GM23338 (cell line): Measurements from ENCODE around the gene NDUFS5. TPM values are rescaled to one million over a fixed set of nuclear protein-coding genes. Genes with fewer than 3 reads are reported as not detected.

Experiments used
- ATAC-seq: fragments of 200-7000 bp; cut with Tn5 transposase; 3 replicates; pipeline ENCODE4 v1.9.1; 2020
- DNase-seq: peaks from one replicate; pipeline ENCODE4 v3.0.0-alpha.2; 2015; ENCODE audit warnings: low spot score
- H2AFZ ChIP-seq: fragments of 200-600 bp; sonication (generic); 2 replicates; pipeline ENCODE4 v1.8.0; 2016; ENCODE audit warnings: antibody characterized with exemption, mild to moderate bottlenecking, moderate library complexity
- H3F3A ChIP-seq: fragments of 200-600 bp; sonication (generic); replicated peaks from 2 replicates; pipeline ENCODE4 v1.8.0; 2017; ENCODE audit warnings: antibody characterized with exemption, mixed run types, low read depth
- H3K27ac ChIP-seq: fragments of 200-600 bp; sonication (generic); 2 replicates; pipeline ENCODE4 v1.6.1; 2016; ENCODE audit warnings: low read depth
- H3K27me3 ChIP-seq: fragments of 200-600 bp; sonication (generic); 2 replicates; pipeline ENCODE4 v1.8.0; 2016; ENCODE audit warnings: mild to moderate bottlenecking, mixed run types, moderate library complexity; ENCODE audit not compliant: insufficient read depth
- H3K36me3 ChIP-seq: fragments of 200-600 bp; sonication (generic); 2 replicates; pipeline ENCODE4 v1.8.0; 2016; ENCODE audit warnings: mild to moderate bottlenecking; ENCODE audit not compliant: insufficient read depth
- H3K4me1 ChIP-seq: fragments of 200-600 bp; sonication (generic); 2 replicates; pipeline ENCODE4 v1.8.0; 2016; ENCODE audit warnings: mild to moderate bottlenecking, moderate library complexity; ENCODE audit not compliant: insufficient read depth
- H3K4me2 ChIP-seq: fragments of 200-600 bp; sonication (generic); 2 replicates; pipeline ENCODE4 v1.7.1; 2017; ENCODE audit warnings: mixed run types
- H3K4me3 ChIP-seq: fragments of 200-600 bp; sonication (generic); 2 replicates; pipeline ENCODE4 v1.6.1; 2016; ENCODE audit warnings: mixed run types
- H3K79me2 ChIP-seq: fragments of 200-600 bp; sonication (generic); replicated peaks from 2 replicates; pipeline ENCODE4 v1.8.0; 2017; ENCODE audit warnings: mild to moderate bottlenecking; ENCODE audit not compliant: insufficient read depth
- H3K9me2 ChIP-seq: fragments of 200-600 bp; sonication (generic); 2 replicates; pipeline ENCODE4 v1.8.0; 2017; ENCODE audit not compliant: insufficient read depth
- H4K20me1 ChIP-seq: fragments of 200-600 bp; sonication (generic); replicated peaks from 2 replicates; pipeline ENCODE4 v1.8.0; 2017; ENCODE audit warnings: mild to moderate bottlenecking; ENCODE audit not compliant: insufficient read depth
- H3K27ac Mint-ChIP-seq: 2 replicates; pipeline ENCODE4 v1.8.0; 2020; ENCODE audit warnings: inconsistent platforms, mild to moderate bottlenecking, moderate library complexity, mixed read lengths
- H3K27me3 Mint-ChIP-seq: 3 replicates; pipeline ENCODE4 v1.8.0; 2022; ENCODE audit warnings: low read depth, mild to moderate bottlenecking, moderate library complexity, mixed read lengths, inconsistent platforms; ENCODE audit not compliant: insufficient read depth, poor library complexity
- H3K36me3 Mint-ChIP-seq: 3 replicates; pipeline ENCODE4 v1.8.0; 2021; ENCODE audit warnings: low read depth, mild to moderate bottlenecking, inconsistent platforms, moderate library complexity, mixed read lengths
- H3K4me1 Mint-ChIP-seq: 3 replicates; pipeline ENCODE4 v1.8.0; 2020; ENCODE audit warnings: mild to moderate bottlenecking, inconsistent platforms, mixed read lengths
- H3K4me3 Mint-ChIP-seq: 3 replicates; pipeline ENCODE4 v1.8.0; 2021; ENCODE audit warnings: moderate library complexity, mild to moderate bottlenecking, inconsistent platforms, mixed read lengths
- H3K9me3 Mint-ChIP-seq: 3 replicates; pipeline ENCODE4 v1.8.0; 2020; ENCODE audit warnings: moderate library complexity, mild to moderate bottlenecking, inconsistent platforms, mixed read lengths
- CREB1 ChIP-seq: fragments of 250-450 bp; sonication (Bioruptor Pico); IDR thresholded peaks from 2 replicates; pipeline ENCODE4 v1.5.0; 2020; ENCODE audit warnings: low read depth, mild to moderate bottlenecking, moderate library complexity
- EZH2 ChIP-seq: fragments of 200-600 bp; sonication (generic); IDR thresholded peaks from one replicate; pipeline ENCODE4 v1.8.0; 2017; ENCODE audit warnings: antibody characterized with exemption, mild to moderate bottlenecking, low read depth; ENCODE audit not compliant: unreplicated experiment
- EZH2phosphoT487 ChIP-seq: fragments of 200-600 bp; sonication (generic); IDR thresholded peaks from one replicate; pipeline ENCODE4 v1.8.1; 2018; ENCODE audit warnings: antibody characterized with exemption; ENCODE audit not compliant: unreplicated experiment
- JUNB ChIP-seq: IDR thresholded peaks from one replicate; pipeline ENCODE4 v1.6.1; 2016; ENCODE audit warnings: antibody characterized with exemption; ENCODE audit not compliant: unreplicated experiment
- NANOG ChIP-seq: IDR thresholded peaks from 2 replicates; pipeline ENCODE4 v1.6.1; 2016; ENCODE audit warnings: antibody characterized with exemption, borderline replicate concordance
- POLR2AphosphoS5 ChIP-seq: IDR thresholded peaks from 2 replicates; pipeline ENCODE4 v1.6.1; 2016; ENCODE audit warnings: antibody characterized with exemption, low read depth
- STAT1 ChIP-seq: IDR thresholded peaks from one replicate; pipeline ENCODE4 v1.6.1; 2016; ENCODE audit warnings: antibody characterized with exemption; ENCODE audit not compliant: unreplicated experiment
- ZNF114 ChIP-seq: fragments of 250-450 bp; sonication (Bioruptor Pico); IDR thresholded peaks from 2 replicates; pipeline ENCODE4 v1.5.0; 2020; ENCODE audit warnings: mild to moderate bottlenecking, moderate library complexity
- ZNF331 ChIP-seq: fragments of 250-450 bp; sonication (Bioruptor Pico); IDR thresholded peaks from 2 replicates; pipeline ENCODE4 v1.5.0; 2020; ENCODE audit warnings: low read depth, mild to moderate bottlenecking, moderate library complexity
- polyA plus RNA-seq: library from polyadenylated mRNA; unstranded; fragments of >200 nt; fragmentation: Nextera tagmentation; extraction: Ambion mirVana; gene quantifications from 2 replicates; pipeline ENCODE4 v1.2.1, GENCODE V29; 2016
- total RNA-seq: library from RNA; depleted of rRNA; stranded (reverse); fragments of >200 nt; shearing (Covaris generic); gene quantifications from 2 replicates; pipeline ENCODE4 v1.2.3, GENCODE V29; 2014
- TF ChIP-seq, protein P1 (sequence below), 2 experiments: fragments of 200-600 bp in 1 of 2; sonication (generic) in 1 of 2; conservative IDR thresholded peaks; 2 replicates each; pipeline versions ENCODE4 v1.5.1 to v1.6.1; 2016 to 2017; ENCODE audit warnings: antibody characterized with exemption in 2 of 2, low read depth in 2 of 2, mild to moderate bottlenecking in 2 of 2, moderate library complexity in 1 of 2
- TF ChIP-seq, protein P2 (sequence below): IDR thresholded peaks from 2 replicates; pipeline ENCODE4 v1.6.1; 2016; ENCODE audit warnings: antibody characterized with exemption
- TF ChIP-seq, protein P3 (sequence below): IDR thresholded peaks from one replicate; pipeline ENCODE4 v1.6.1; 2018; ENCODE audit warnings: antibody characterized with exemption; ENCODE audit not compliant: unreplicated experiment
- TF ChIP-seq, protein P4 (sequence below): fragments of 250-450 bp; sonication (Bioruptor Pico); IDR thresholded peaks from 2 replicates; pipeline ENCODE4 v1.5.0; 2020; ENCODE audit warnings: mild to moderate bottlenecking, moderate library complexity

The NDUFS5 gene
- total and polyA plus RNA-seq, 2 experiments from 2014 or later = 532 to 2,534 TPM

DNA sequence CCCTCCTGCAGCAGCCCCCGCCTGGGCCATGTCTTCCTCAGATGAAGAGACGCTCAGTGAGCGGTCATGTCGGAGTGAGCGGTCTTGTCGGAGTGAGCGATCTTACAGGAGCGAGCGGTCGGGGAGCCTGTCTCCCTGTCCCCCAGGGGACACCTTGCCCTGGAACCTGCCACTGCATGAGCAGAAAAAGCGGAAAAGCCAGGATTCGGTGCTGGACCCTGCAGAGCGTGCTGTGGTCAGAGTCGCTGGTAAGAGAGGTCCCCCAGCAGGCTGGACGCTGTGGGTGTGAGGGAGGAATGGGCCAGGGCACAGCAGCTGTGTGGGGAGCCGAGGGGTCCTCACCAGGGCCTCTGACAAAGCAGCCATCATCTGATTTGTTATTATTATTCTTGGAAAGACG lies 58.0 kb downstream of the NDUFS5 start:
- Mint-ChIP-seq H3K4me1 (peaks cover 16% of the 10 kb centered on the region), H3K27ac (no peak overlapping the region), H3K36me3 (peaks cover 3% of the 10 kb centered on the region; the same call in 1 of the 3 replicates), H3K9me3 (no peaks in the 10 kb centered on the region), H3K27me3 (peaks cover 18% of the 10 kb centered on the region), H3K4me3 (no peak overlapping the region)
- no peak for ATAC-seq
- TF ChIP-seq STAT1 (no peak), CREB1 (CRISPR knock-in tag) (no peak), JUNB (no peak), EZH2phosphoT487 (no peak), ZNF114 (CRISPR knock-in tag) (no peak), NANOG (no peak), ZNF331 (CRISPR knock-in tag) (no peak), EZH2 (no peak), POLR2AphosphoS5 (no peak)
- TF ChIP-seq, protein P1, sequence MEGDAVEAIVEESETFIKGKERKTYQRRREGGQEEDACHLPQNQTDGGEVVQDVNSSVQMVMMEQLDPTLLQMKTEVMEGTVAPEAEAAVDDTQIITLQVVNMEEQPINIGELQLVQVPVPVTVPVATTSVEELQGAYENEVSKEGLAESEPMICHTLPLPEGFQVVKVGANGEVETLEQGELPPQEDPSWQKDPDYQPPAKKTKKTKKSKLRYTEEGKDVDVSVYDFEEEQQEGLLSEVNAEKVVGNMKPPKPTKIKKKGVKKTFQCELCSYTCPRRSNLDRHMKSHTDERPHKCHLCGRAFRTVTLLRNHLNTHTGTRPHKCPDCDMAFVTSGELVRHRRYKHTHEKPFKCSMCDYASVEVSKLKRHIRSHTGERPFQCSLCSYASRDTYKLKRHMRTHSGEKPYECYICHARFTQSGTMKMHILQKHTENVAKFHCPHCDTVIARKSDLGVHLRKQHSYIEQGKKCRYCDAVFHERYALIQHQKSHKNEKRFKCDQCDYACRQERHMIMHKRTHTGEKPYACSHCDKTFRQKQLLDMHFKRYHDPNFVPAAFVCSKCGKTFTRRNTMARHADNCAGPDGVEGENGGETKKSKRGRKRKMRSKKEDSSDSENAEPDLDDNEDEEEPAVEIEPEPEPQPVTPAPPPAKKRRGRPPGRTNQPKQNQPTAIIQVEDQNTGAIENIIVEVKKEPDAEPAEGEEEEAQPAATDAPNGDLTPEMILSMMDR (conservative IDR thresholded peaks at IDR 0.05; ENCODE audit: low read depth in 2 of 2) = no peak
- TF ChIP-seq, protein P2, sequence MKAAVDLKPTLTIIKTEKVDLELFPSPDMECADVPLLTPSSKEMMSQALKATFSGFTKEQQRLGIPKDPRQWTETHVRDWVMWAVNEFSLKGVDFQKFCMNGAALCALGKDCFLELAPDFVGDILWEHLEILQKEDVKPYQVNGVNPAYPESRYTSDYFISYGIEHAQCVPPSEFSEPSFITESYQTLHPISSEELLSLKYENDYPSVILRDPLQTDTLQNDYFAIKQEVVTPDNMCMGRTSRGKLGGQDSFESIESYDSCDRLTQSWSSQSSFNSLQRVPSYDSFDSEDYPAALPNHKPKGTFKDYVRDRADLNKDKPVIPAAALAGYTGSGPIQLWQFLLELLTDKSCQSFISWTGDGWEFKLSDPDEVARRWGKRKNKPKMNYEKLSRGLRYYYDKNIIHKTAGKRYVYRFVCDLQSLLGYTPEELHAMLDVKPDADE = no peak
- TF ChIP-seq, protein P3, sequence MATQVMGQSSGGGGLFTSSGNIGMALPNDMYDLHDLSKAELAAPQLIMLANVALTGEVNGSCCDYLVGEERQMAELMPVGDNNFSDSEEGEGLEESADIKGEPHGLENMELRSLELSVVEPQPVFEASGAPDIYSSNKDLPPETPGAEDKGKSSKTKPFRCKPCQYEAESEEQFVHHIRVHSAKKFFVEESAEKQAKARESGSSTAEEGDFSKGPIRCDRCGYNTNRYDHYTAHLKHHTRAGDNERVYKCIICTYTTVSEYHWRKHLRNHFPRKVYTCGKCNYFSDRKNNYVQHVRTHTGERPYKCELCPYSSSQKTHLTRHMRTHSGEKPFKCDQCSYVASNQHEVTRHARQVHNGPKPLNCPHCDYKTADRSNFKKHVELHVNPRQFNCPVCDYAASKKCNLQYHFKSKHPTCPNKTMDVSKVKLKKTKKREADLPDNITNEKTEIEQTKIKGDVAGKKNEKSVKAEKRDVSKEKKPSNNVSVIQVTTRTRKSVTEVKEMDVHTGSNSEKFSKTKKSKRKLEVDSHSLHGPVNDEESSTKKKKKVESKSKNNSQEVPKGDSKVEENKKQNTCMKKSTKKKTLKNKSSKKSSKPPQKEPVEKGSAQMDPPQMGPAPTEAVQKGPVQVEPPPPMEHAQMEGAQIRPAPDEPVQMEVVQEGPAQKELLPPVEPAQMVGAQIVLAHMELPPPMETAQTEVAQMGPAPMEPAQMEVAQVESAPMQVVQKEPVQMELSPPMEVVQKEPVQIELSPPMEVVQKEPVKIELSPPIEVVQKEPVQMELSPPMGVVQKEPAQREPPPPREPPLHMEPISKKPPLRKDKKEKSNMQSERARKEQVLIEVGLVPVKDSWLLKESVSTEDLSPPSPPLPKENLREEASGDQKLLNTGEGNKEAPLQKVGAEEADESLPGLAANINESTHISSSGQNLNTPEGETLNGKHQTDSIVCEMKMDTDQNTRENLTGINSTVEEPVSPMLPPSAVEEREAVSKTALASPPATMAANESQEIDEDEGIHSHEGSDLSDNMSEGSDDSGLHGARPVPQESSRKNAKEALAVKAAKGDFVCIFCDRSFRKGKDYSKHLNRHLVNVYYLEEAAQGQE = no peak
- TF ChIP-seq, protein P4, sequence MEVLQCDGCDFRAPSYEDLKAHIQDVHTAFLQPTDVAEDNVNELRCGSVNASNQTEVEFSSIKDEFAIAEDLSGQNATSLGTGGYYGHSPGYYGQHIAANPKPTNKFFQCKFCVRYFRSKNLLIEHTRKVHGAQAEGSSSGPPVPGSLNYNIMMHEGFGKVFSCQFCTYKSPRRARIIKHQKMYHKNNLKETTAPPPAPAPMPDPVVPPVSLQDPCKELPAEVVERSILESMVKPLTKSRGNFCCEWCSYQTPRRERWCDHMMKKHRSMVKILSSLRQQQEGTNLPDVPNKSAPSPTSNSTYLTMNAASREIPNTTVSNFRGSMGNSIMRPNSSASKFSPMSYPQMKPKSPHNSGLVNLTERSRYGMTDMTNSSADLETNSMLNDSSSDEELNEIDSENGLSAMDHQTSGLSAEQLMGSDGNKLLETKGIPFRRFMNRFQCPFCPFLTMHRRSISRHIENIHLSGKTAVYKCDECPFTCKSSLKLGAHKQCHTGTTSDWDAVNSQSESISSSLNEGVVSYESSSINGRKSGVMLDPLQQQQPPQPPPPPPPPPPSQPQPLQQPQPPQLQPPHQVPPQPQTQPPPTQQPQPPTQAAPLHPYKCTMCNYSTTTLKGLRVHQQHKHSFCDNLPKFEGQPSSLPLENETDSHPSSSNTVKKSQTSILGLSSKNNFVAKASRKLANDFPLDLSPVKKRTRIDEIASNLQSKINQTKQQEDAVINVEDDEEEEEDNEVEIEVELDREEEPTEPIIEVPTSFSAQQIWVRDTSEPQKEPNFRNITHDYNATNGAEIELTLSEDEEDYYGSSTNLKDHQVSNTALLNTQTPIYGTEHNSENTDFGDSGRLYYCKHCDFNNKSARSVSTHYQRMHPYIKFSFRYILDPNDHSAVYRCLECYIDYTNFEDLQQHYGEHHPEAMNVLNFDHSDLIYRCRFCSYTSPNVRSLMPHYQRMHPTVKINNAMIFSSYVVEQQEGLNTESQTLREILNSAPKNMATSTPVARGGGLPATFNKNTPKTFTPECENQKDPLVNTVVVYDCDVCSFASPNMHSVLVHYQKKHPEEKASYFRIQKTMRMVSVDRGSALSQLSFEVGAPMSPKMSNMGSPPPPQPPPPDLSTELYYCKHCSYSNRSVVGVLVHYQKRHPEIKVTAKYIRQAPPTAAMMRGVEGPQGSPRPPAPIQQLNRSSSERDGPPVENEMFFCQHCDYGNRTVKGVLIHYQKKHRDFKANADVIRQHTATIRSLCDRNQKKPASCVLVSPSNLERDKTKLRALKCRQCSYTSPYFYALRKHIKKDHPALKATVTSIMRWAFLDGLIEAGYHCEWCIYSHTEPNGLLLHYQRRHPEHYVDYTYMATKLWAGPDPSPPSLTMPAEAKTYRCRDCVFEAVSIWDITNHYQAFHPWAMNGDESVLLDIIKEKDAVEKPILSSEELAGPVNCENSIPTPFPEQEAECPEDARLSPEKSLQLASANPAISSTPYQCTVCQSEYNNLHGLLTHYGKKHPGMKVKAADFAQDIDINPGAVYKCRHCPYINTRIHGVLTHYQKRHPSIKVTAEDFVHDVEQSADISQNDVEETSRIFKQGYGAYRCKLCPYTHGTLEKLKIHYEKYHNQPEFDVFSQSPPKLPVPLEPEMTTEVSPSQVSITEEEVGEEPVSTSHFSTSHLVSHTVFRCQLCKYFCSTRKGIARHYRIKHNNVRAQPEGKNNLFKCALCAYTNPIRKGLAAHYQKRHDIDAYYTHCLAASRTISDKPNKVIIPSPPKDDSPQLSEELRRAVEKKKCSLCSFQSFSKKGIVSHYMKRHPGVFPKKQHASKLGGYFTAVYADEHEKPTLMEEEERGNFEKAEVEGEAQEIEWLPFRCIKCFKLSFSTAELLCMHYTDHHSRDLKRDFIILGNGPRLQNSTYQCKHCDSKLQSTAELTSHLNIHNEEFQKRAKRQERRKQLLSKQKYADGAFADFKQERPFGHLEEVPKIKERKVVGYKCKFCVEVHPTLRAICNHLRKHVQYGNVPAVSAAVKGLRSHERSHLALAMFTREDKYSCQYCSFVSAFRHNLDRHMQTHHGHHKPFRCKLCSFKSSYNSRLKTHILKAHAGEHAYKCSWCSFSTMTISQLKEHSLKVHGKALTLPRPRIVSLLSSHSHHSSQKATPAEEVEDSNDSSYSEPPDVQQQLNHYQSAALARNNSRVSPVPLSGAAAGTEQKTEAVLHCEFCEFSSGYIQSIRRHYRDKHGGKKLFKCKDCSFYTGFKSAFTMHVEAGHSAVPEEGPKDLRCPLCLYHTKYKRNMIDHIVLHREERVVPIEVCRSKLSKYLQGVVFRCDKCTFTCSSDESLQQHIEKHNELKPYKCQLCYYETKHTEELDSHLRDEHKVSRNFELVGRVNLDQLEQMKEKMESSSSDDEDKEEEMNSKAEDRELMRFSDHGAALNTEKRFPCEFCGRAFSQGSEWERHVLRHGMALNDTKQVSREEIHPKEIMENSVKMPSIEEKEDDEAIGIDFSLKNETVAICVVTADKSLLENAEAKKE (CRISPR knock-in tag) = no peak
- Histone ChIP-seq H3F3A (peaks cover 20% of the 10 kb centered on the region), H3K9me2 (no peaks in the 10 kb centered on the region), H3K36me3 (no peaks in the 10 kb centered on the region), H3K4me3 (no peak overlapping the region), H3K79me2 (peaks cover 6% of the 10 kb centered on the region; the same call in 1 of the 2 replicates), H3K4me2 (no peak overlapping the region), H4K20me1 (peaks cover 7% of the 10 kb centered on the region), H2AFZ (no peak overlapping the region), H3K4me1 (peaks cover 5% of the 10 kb centered on the region; the same call in 1 of the 2 replicates), H3K27me3 (peaks cover 21% of the 10 kb centered on the region), H3K27ac (no peak overlapping the region)
- no peak for DNase-seq
